ENCODE results near the gene PDSS1.
"Not testable (repeated sequence)": the region's sequence is repeated elsewhere in the genome, so short reads cannot be mapped to it uniquely, and the experiment has no call there.

PDSS1 gene, protein sequence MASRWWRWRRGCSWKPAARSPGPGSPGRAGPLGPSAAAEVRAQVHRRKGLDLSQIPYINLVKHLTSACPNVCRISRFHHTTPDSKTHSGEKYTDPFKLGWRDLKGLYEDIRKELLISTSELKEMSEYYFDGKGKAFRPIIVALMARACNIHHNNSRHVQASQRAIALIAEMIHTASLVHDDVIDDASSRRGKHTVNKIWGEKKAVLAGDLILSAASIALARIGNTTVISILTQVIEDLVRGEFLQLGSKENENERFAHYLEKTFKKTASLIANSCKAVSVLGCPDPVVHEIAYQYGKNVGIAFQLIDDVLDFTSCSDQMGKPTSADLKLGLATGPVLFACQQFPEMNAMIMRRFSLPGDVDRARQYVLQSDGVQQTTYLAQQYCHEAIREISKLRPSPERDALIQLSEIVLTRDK

DNA sequence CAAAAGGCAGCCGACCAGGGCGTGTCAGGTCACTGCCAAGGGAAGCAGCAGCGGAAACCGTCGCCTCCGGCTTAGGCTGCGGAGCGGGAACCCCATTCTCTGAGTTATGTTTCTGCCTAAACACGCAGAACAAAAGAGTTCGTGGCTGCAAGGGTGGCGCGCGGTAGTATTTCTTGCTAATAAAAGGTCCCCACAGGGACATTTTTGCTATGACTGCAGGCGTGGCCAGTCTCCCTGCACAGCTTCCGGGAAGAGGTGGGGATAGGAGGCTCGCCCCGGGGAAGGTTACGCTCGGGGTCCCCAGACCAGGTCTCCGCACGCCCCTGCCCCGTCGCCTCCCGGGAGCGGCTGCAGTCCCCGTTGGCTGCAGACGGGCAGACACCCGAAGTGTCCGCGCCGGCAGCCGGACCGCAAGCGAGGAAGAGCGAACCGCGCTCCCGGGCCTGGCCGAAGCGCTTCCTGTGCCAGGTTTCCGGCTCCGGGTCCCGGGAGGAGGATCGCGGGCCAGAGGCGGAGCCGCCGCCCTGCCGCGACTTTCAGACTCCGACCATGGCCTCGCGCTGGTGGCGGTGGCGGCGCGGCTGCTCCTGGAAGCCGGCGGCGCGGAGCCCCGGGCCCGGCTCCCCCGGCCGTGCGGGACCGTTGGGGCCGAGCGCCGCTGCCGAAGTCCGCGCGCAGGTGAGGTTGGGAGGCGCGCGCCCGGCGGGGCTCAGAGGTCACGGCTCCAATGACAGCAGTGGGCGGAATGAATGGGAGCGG is at the start of gene PDSS1:
PDSS1 (plus strand) TSS at position 539 of the 759 bp plus-strand sequence; CDS start at position 550, 11 bp downstream.
- FAIRE-seq: no peak

DNA sequence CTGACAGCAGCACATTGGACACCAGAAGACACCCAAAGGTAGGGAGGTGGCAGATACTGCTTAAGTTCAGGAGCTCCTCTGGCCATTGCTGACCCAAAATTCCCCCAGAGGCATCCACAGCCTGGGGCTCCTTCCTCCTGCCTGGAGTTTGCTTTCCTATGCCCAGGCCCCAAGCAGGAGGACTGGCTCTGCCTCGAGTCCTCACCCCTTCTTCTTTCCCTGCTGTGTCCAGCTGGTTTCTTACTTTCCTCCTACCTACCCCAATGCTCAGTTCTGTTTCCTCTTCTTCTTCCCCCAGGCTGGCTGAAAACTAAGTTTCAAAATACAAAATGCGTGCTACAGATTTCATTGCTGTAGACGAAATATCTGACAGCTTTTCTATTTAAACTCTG is 49.3 kb upstream of the PDSS1 start:
- not testable (repeated sequence) for FAIRE-seq

DNA sequence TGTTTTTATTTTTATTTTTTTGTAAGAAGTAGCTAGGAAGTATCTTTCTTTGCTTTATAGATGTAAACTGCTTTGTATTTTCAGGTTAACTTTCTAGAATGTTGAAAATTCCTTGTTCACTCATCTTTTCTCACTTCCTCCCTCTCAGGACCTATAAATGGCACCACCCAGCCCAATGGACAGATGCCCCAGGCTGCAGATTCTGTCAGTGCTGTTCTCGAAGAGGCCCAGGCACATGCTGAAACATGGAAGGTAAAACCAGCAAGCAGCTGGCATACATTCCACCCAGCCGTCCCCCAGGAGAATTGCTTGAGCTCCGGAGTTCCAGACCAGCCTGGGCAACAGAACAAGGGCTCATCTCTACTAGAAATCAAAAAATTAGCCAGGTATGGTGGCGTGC is 47.1 kb upstream of the PDSS1 start:
- FAIRE-seq: no peak

DNA sequence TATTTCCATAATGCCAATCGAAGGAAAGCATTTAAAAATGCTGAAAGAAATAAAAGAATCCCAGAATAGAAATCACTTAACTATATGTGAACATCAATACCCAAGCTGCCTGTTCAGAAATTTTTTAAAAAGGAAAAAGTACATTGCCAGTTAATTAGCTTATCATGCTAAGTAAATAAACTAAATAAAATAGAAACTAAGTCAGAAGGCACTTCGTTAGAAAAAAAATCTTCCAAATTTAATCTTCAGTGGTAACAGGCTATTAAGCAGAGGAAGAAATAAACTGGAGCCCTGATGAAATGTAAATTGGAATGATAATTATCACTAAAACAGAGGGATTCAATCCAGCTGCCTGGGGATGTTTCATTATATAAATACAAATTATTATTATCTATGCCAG is 46.0 kb upstream of the PDSS1 start:
- FAIRE-seq: peak; percentile 6

DNA sequence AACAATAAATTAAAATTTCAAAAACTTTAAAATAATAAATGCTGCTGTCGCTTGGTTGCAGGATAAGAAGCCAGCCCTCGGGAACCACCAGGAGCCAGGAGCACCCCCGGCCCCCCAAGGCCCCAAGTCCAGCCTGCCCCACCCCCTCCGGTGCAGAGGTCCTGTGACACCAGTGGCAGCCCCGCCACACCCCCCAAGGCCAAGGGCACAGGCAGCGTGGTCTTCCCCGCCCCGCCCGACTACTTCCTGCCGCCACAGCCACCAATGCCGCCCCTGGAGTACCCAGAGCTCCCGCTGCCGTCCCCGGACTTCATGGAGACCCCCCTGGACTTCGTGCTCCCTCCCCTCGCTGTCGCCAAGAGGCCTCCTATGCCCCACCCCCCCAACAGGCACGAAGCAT is 44.5 kb upstream of the PDSS1 start:
- FAIRE-seq: no peak

DNA sequence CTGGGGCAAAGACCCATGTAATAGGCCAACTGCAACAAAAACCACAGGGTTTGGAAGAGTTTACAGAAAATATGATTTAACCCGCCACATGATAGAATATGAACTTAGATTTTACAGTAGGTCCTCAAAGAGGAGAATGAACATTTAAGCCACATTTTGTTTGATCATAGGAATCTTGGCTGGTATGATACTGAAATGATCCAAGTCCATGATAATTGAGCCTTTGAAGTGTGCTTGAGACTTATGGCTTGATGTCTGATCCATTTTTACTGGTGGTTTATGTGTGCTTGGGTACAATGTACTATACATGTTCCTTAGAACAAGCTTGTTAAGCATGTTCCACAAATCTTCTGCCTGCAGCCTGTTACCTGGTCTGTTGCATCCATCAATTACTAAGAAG is 41.8 kb upstream of the PDSS1 start:
- FAIRE-seq: no peak

DNA sequence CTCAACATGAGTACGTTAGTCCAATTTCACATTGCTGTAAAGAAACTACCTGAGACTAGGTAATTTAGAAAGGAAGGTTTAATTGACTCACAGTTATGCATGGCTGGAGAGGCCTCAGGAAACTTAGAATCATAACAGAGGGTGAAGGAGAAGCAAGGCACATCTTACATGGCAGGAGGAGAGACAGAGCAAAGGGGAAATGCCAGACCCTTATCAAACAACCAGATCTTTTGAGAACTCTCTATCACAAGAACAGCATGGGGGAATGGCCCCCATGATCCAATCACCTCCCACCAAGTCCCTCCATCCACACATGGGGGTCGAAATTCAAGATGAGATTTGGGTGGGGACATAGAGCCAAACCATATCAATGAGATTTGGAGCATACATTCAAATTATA is 34.6 kb upstream of the PDSS1 start:
- no peak for FAIRE-seq

DNA sequence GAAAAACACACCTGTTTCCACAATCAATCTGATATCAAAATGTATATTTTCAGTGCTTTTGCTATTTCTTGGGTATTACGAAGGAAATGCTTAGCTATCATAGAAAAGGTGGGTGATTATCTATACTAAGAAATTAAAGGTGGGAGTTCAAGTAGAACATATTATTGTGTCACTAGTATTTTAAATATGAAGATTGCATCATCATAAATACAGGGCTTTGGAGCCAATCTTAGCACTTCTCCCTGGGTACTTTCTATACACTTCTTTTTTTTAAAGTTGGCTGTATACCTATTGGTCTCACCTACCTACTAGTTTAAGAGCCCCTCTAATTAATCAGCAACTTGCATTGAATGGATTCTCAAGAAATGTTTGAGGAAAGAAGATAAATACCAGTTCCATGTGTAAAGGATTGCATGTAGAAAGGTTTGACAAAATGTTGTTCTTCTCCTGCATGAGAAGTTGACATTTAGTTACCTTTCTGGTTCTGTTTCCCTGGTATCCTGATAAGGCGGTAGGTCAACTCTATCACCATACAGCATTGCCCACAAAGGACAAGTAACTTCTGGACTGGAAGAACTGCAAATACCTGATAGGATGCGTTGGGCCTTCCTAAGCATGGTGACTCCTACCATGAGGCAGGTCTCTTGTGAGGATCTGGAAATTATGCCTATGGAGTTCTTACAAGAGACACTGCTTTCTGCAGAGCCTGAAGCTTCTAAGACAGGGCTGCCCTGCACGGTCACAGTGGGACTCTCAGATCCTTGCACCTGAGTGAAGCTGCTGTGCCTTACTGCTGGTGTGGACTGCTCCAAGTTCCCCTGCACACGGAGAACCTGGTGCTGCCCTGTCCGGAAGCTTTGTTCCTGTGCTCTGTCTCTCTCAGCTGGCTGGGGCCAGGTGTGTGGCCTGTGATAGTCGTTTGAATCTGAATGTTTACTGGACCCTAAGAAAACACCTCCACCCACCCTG is 32.1 kb upstream of the PDSS1 start:
- no peak for FAIRE-seq

DNA sequence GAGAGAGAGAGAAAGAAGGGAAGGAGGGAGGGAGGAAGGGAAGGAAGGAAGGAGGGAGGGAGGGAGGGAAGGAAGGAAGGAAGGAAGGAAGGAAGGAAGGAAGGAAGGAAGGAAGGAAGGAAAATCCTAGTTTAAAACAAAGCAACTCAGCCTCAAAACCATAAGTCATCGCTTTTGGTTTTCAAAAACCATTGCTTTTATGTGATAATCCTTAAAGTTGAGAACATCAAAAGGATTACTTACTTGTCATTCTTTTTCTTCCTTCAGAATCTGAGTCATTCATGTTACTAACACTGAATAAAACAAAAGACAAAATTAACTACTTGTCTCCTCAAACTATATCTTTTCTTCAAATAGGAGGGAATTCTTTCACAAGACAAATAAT is 21.6 kb upstream of the PDSS1 start:
- peak; percentile 63 for FAIRE-seq

DNA sequence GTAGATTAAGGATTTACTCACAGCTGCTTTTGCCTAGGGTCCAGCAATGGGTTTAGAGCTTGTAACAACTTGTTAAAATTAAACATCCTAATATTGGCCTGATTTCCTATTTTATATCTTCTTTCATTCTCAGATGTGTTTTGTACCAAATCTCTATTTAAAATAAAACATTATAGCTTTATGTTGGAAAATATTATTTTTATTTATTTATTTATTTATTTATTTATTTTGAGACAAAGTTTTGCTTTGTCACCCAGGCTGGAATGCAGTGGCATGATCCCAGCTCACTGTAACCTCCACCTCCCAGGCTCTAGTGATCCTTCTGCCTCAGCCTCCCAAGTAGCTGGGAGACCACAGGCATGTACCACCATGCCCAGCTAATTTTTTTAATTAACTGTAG is 17.9 kb upstream of the PDSS1 start:
- no peak for FAIRE-seq

DNA sequence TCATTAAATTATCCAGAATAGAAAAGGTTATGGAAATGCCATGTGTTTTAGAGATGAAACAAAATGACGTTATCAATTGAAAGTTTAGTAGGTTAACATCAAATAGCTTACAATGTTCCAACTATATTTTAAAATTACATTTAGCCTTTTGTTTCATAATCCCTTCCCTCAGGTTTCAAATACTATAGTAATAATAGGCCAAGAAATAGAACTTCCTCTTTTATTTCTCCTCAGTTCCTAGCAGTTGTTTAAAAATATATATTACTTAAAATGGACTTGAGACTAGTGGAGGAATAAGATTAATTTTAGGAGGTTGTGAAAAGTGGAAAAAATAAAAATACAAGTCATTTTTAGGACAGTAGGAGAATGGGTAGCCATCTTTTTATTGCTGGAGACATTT is 16.4 kb upstream of the PDSS1 start:
- peak; percentile 80 for FAIRE-seq

DNA sequence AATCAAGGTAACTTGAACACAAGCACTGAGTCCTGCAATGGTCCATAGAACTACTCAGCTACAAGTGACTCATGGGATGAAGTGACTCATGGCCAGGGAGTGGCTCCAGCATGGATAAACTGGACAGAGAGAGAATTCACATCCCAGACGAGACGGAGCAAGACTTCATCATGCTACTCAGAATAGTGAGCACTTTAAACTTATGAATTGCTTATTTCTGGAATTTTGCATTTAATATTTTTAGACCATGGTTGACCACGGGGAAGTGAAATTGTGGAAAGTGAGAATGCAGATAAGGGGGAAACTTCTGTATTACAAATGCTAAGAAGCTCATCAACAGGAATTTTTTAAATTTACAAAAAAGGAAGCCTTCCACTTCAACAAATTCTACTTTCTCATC is 15.5 kb upstream of the PDSS1 start:
- not testable (repeated sequence) for FAIRE-seq

DNA sequence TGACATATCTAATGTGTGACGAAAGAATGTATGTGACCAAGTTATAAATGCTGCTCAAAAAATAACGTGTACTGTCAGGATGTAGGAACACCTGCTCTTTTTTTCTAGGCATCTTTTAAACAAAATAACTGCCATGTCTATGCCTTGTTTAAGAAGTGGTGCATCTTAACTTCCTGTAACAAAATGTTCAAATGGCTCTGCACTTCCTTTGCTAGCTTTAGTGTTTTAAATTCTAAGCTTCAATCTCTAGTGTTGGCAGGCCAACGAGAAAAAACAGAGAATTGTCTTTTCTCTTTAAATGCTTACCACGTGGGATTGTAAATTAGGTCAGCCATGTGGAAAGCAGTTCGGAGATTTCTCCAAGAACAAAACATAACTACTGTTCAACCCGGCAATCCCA is 14.6 kb upstream of the PDSS1 start:
- no peak for FAIRE-seq

DNA sequence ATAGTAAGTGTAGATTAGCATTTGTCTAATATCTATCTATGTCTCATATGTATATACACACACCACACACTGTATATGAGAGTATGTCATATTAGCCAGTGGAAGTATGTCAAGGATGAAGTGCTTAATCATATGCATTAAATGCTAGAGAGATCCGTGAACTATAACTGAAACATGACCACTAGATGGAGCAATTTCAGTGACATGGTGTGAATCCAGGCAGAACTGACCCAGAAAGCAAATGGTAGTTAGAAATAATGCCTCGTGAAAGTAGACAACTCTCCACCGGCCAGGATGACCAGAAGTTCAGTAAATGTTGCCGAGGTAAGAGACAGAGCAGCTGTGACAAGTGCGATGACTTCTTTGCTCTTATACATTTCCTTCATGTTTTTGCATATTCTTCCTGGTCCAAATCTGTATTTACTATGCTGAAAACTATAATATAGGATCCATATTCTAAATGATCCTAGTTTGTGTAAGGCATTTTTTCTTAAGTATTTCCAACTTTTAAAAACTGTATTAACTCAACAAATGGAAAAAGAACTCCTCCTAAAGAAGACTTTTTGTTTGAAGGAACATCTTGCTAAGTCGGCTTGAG is 12.7 kb upstream of the PDSS1 start:
- peak; percentile 99 for FAIRE-seq

DNA sequence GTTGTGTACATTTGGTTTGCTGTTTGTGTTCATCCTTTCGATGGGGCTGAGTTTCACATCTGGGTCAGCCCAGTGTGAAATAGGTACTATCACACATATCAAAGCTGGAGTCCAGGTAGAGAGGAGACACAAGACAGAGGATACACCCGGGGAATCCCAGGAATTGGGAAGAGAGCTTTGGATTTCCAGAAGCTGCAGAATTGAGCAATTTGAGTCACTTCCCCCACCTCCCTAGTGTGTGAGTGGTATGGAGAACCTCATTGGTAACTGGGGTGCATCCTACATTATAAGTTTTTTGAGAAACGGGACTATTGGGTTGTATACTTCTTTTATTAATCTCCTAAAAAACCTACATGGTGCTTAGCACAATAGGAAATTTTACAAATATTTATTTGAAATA is 12.1 kb upstream of the PDSS1 start:
- no peak for FAIRE-seq

DNA sequence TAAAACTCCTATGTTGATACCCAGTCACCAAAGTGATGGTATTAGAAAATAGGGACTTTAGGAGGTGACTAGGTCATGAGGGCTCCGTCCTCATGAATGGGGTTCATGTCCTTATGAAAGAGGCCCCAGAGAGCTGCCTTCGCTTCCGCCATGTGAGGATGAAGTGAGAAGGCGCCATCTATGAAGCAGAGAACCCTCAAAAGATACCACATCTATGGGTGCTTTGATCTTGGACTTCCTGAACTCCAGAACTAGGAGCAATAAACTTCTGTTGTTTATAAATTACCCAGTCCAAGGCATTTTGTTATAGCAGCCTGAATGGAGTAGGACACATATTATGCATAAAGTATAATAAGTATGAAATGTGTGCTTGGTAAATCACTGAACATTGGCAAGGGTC is 8.1 kb upstream of the PDSS1 start:
- FAIRE-seq: no peak

DNA sequence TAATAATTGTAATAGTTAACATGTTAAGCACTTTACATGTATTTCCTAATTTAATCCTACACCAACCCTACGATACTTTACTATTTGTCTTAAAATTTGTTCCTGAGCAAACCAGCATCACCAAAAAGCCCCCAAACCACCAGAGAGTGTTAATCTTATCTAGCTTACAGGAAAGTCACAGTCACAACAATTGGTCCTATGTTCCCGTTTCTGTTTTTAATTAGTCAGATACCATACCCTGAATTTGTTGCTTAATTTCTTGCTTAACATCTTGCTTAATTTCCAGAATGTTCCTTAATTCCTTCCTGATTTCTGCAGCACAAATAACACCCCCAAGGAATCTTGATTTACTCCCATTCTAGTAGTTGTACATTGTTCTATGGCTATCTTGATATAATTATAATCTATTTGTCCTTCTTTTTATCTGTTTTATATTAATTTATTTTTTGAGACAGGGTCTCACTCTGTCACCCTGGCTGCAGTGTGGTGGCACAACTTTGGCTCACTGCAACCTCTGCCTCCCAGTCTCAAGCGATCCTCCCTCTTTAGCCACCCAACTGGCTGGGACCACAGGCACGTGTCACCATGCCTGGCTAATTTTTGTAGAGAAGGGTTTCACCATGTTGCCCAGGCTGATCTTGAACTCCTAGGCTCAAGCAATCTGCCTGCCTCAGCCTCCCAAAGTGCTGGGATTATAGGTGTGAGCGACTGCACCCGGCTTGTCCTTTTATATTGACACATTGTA is 6.6 kb upstream of the PDSS1 start:
- FAIRE-seq: no peak

DNA sequence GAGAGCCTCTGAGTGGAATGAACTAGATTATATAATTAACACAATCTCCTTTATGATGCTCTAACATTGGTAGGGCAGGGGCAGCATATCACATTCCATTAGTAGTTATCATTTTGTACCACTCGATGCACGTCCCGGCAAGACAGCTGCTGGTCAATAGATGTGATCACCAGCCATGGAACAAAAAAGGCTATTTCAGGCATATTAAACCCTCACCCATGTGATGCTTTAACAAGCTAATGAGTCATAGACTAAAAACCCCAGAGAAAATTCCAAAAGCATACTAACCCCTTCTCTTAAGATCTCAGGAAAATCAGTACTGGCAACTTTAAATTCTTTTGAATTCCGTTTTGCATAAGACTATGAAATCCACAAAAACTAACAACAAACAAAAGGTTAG is 3.0 kb upstream of the PDSS1 start:
- FAIRE-seq: peak; percentile 99

DNA sequence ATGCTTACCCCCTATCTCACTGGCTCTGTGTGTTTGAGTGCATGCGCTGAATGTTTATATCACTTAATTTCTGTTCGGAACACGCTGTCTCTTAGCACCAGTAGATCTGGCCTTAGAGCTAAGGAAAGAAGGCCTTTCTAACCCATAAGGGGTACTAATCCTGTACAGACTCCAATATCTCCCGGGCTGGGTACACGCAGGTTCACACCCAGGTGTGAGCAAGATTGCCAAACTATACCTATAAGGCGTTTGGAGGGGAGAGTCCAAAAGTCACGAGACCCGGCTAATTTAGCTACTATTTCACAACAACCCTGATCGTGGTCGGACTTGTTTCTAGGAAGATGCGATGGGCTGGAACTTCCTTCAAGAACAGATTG is 727 bp upstream of the PDSS1 start:
- FAIRE-seq: no peak

DNA sequence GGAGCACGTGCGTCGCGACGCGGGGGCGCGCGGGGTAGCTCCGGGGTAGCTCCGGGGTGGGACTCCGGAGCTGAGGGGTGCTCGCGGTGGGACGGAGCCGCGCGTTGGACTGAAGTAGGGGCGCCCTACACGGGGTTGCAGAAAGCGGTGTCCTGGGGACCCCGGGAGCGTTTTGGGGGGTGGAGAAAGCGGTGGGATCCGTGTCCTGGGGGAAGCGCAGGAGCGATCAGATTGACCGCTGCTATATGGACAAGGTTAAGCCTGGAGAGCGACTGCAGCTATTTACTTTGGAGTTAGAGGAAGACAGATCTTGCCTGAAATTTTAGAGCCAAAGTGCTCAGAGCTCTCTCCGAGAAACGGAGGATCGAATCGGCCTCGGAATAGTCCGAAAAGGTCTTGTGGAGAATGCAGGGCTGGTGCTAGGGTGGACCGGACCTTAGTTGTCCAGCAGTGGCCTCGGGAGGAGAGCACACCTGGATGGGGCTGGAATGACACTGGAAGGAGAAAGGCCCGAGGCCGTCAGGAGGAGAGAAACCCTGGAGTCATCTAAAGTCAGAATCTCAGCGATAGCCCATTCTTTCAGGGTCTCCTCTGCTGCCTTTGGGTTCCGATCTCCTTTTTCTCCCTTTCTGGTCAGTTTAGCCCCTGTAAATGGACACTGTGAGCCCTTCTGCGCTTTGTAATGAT is 564 bp downstream of the PDSS1 start:
- no peak for FAIRE-seq

DNA sequence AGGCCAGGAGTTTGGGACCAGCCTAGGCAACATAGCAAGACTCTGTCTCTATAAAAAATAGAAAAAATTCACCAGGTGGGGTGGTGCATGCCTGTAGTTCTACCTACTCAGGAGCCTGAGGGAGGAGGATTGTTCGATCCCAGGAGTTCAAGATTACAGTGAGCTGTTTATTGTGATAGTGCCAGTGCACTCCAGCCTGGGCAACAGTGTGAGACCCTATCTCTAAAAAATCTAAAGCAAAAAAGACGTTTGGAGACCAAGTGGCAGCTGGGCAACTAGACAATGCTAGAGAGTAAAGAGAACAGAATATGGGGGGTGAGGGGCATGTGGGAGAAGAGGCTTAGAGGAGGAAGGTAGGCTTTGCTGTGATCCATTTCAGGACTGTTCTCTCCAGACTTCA is 1.4 kb downstream of the PDSS1 start:
- no peak for FAIRE-seq

DNA sequence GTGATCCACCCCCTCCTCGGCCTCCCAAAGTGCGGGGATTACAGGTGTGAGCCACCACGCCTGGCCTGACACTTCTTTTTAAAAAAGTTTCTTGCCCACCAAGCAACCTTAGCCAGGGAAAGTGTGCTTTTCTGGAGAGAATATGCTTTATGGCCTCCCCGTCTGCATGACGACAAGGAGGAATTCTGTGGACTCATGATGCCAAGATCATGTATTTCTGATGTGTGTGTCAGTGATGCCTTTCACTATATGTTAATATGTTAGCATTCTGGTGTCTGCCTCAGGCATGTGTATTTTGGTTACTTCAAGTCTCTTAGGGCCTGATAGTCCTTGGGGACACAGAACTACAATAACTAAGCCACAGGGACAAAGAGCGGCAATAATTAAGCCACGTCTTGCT is 2.1 kb downstream of the PDSS1 start:
- no peak for FAIRE-seq

Measured in G401.6 (cell line).